ENCODE results near the gene MBD1. TPM values are rescaled to one million over a fixed set of nuclear protein-coding genes. Genes with fewer than 3 reads are reported as not detected.
A peak's percentile ranks its signal among the peaks of the same experiment; 100 is the strongest.
"Not testable (repeated sequence)": the region's sequence is repeated elsewhere in the genome, so short reads cannot be mapped to it uniquely, and the experiment has no call there.

The MBD1 gene
- total RNA-seq, 1 donor from 2014 or later, result 127 TPM

GRCh38 chr18:50231621-50232020 is 49.7 kb downstream of the MBD1 start:
- Histone ChIP-seq H3K27me3 (ENCODE audit: control insufficient read depth, insufficient read depth, low read length) (no peaks in the 10 kb centered on the region), H3K36me3 (ENCODE audit: control insufficient read depth, insufficient read depth, low read length) (no peaks in the 10 kb centered on the region), H3K4me3 (ENCODE audit: low read depth, low read length) (no peak overlapping the region)
- FAIRE-seq (peak; percentile 98), DNase-seq (ENCODE audit: low read depth) (peak; percentile 93)
- no peak for TF ChIP-seq CTCF (IDR thresholded peaks at IDR 0.05; ENCODE audit: insufficient read depth, low read length, severe bottlenecking)

DNA sequence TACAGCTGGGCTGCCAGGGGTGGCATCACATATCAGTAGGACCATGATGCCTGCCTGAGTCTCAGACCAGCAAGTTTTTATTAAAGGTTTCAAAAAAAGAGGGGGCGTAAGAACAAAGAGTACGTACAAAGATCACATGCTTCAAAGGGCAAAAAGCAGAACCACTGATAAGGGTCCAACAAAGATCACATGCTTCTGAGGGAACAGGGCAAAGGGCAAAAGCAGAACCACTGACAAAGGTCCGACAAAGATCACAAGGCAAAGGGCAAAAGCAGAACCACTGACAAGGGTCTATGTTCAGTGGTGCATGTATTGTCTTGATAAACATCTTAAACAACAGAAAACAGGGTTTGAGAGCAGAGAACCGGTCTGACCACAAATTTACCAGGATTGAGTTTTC is 61.1 kb downstream of the MBD1 start:
- not testable (repeated sequence) for H3K27me3 ChIP-seq (ENCODE audit: control insufficient read depth, insufficient read depth, low read length); DNase-seq (ENCODE audit: low read depth); FAIRE-seq; H3K36me3 ChIP-seq (ENCODE audit: control insufficient read depth, insufficient read depth, low read length); H3K4me3 ChIP-seq (ENCODE audit: low read depth, low read length)

Other genes with a start within 250 kb of the MBD1 start
- gene MYO5B, start 86.4 kb downstream of the MBD1 start, total RNA-seq, result 31.3 and 66.8 TPM in 2 replicates
- 0.26 and 1.3 TPM in 2 replicates for gene CFAP53, start 15.0 kb downstream of the MBD1 start, total RNA-seq
- 32.6 and 40.1 TPM in 2 replicates for gene CXXC1, start 6.2 kb upstream of the MBD1 start, total RNA-seq
- 0.26 and 0.51 TPM in 2 replicates for gene SKA1, start 93.5 kb upstream of the MBD1 start, total RNA-seq

All from bronchial epithelial cell (primary cell).